Measurements from ENCODE around the gene CX3CR1. TPM values are rescaled to one million over a fixed set of nuclear protein-coding genes. Genes with fewer than 3 reads are reported as not detected.
"Not testable (repeated sequence)": the region's sequence is repeated elsewhere in the genome, so short reads cannot be mapped to it uniquely, and the experiment has no call there.

Gene CX3CR1
- total RNA-seq, 1 experiment from 2014 or later, result not detected

DNA sequence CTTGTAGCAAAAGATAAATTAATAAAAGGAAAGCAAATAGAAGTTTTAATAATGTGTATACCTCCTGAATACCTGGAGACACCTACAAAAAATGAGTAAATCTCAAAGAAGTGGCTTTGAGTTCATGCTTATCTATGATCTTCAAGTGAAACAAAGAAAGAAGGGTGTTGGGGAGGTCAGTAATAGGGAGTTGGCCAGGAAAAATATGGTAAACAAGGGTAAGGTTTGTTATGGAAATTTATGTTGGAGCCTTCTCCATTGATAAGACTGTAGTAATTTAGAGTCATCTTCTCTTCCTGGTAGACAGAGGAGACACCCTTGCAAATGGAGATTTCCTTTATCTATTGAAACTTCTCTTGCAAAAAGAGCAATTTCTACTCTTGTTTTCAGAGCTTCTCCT lies 43.1 kb upstream of the CX3CR1 start:
- intact Hi-C loops (cut with micrococcal nuclease; ENCODE audit: unreplicated experiment) (no loop called here), in situ Hi-C loops (cut with HindIII; ENCODE audit: low pct_unique_long_range_greater_than_20kb, low sequenced_read_pairs) (no loop called here)
- no peak overlapping the region for H3K4me3 ChIP-seq (ENCODE audit: low read depth in 2 of 2, low read length in 2 of 2)
- ChIA-PET CTCF (no interaction called here), POLR2A (no interaction called here)
- TF ChIP-seq SIN3A (IDR thresholded peaks at IDR 0.05; ENCODE audit: borderline replicate concordance, insufficient read depth, low read depth, low read length) (no peak), POLR2AphosphoS5 (IDR thresholded peaks at IDR 0.05; ENCODE audit: low read depth, low read length) (no peak), TCF7L2 (IDR thresholded peaks at IDR 0.05; ENCODE audit: low read depth, low read length) (no peak)
- TF ChIP-seq, protein P1, sequence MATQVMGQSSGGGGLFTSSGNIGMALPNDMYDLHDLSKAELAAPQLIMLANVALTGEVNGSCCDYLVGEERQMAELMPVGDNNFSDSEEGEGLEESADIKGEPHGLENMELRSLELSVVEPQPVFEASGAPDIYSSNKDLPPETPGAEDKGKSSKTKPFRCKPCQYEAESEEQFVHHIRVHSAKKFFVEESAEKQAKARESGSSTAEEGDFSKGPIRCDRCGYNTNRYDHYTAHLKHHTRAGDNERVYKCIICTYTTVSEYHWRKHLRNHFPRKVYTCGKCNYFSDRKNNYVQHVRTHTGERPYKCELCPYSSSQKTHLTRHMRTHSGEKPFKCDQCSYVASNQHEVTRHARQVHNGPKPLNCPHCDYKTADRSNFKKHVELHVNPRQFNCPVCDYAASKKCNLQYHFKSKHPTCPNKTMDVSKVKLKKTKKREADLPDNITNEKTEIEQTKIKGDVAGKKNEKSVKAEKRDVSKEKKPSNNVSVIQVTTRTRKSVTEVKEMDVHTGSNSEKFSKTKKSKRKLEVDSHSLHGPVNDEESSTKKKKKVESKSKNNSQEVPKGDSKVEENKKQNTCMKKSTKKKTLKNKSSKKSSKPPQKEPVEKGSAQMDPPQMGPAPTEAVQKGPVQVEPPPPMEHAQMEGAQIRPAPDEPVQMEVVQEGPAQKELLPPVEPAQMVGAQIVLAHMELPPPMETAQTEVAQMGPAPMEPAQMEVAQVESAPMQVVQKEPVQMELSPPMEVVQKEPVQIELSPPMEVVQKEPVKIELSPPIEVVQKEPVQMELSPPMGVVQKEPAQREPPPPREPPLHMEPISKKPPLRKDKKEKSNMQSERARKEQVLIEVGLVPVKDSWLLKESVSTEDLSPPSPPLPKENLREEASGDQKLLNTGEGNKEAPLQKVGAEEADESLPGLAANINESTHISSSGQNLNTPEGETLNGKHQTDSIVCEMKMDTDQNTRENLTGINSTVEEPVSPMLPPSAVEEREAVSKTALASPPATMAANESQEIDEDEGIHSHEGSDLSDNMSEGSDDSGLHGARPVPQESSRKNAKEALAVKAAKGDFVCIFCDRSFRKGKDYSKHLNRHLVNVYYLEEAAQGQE (IDR thresholded peaks at IDR 0.05; ENCODE audit: insufficient read depth in 1 of 2, low read depth in 2 of 2, low read length in 1 of 2), result no peak
- TF ChIP-seq, protein P2, sequence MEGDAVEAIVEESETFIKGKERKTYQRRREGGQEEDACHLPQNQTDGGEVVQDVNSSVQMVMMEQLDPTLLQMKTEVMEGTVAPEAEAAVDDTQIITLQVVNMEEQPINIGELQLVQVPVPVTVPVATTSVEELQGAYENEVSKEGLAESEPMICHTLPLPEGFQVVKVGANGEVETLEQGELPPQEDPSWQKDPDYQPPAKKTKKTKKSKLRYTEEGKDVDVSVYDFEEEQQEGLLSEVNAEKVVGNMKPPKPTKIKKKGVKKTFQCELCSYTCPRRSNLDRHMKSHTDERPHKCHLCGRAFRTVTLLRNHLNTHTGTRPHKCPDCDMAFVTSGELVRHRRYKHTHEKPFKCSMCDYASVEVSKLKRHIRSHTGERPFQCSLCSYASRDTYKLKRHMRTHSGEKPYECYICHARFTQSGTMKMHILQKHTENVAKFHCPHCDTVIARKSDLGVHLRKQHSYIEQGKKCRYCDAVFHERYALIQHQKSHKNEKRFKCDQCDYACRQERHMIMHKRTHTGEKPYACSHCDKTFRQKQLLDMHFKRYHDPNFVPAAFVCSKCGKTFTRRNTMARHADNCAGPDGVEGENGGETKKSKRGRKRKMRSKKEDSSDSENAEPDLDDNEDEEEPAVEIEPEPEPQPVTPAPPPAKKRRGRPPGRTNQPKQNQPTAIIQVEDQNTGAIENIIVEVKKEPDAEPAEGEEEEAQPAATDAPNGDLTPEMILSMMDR (IDR thresholded peaks at IDR 0.05), result no peak
- no peak for ATAC-seq
- no peaks in the 10 kb centered on the region for H3K36me3 ChIP-seq (ENCODE audit: control insufficient read depth, insufficient read depth, low read length)
- no peaks in the 10 kb centered on the region for H3K4me1 ChIP-seq (ENCODE audit: control insufficient read depth, insufficient read depth, low read length)
- no peaks in the 10 kb centered on the region for H3K27me3 ChIP-seq (ENCODE audit: control insufficient read depth, insufficient read depth, low read length)
- no peak overlapping the region for H3K27ac ChIP-seq (ENCODE audit: low read length)
- no peaks in the 10 kb centered on the region for H3K9me3 ChIP-seq (ENCODE audit: control insufficient read depth, insufficient read depth, low read depth, low read length)
- no peak for DNase-seq (ENCODE audit: low read depth, low spot score)
- no TSS peak for BruUV-seq (replicated peaks)

DNA sequence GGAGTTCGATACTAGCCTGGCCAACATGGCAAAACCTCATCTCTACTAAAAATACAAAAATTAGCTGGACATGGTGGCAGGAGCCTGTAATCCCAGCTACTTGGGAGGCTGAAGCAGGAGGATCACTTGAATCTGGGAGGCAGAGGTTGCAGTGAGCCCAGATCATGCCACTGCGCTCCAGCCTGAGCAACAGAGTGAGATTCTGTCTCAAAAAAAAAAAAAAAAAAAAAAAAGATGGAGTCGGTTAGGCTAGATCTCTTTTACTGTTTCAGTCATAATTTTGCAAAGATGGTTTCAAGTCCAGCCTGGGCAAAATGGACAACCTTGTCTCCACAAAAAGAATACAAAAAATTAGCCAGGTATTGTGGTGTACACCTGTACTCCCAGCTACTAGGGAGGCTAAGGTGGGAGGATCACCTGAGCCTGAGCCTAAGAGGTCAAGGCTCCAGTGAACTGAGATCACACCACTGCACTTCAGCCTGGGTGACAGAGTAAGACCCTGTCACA lies 42.4 kb upstream of the CX3CR1 start:
- POLR2A ChIA-PET, CTCF ChIA-PET: not testable (repeated sequence)

DNA sequence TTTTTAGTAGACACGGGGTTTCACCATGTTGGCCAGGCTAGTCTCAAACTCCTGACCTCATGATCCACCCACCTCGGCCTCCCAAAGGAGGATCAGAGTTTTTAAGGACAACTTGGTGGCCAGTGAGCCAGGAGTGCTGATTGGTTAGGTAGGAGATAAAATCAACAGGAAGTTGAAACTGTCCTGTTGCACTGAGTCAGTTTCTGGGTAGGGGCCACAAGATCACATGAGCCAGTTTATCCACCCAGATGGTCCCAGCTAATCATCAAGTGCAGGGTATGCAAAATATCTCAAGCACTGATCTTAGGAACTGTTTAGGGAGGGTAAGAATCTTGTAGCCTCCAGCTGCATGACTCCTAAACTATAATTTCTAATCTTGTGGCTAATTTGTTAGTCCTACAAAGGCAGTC lies 41.7 kb upstream of the CX3CR1 start:
- H3K27ac ChIP-seq (ENCODE audit: low read length); DNase-seq (ENCODE audit: low read depth, low spot score); ATAC-seq; in situ Hi-C loops (cut with HindIII; ENCODE audit: low pct_unique_long_range_greater_than_20kb, low sequenced_read_pairs); intact Hi-C loops (cut with micrococcal nuclease; ENCODE audit: unreplicated experiment); H3K9me3 ChIP-seq (ENCODE audit: control insufficient read depth, insufficient read depth, low read depth, low read length); H3K4me1 ChIP-seq (ENCODE audit: control insufficient read depth, insufficient read depth, low read length); H3K4me3 ChIP-seq (ENCODE audit: low read depth in 2 of 2, low read length in 2 of 2); POLR2A ChIA-PET; BruUV-seq (replicated peaks); H3K36me3 ChIP-seq (ENCODE audit: control insufficient read depth, insufficient read depth, low read length); H3K27me3 ChIP-seq (ENCODE audit: control insufficient read depth, insufficient read depth, low read length); CTCF ChIA-PET: not testable (repeated sequence)

More for the DNA sequence above, 42.4 kb upstream of the CX3CR1 start:
- H3K4me1 ChIP-seq (ENCODE audit: control insufficient read depth, insufficient read depth, low read length); ATAC-seq; H3K36me3 ChIP-seq (ENCODE audit: control insufficient read depth, insufficient read depth, low read length); H3K27ac ChIP-seq (ENCODE audit: low read length); H3K4me3 ChIP-seq (ENCODE audit: low read depth in 2 of 2, low read length in 2 of 2); intact Hi-C loops (cut with micrococcal nuclease; ENCODE audit: unreplicated experiment); DNase-seq (ENCODE audit: low read depth, low spot score); H3K27me3 ChIP-seq (ENCODE audit: control insufficient read depth, insufficient read depth, low read length); in situ Hi-C loops (cut with HindIII; ENCODE audit: low pct_unique_long_range_greater_than_20kb, low sequenced_read_pairs); H3K9me3 ChIP-seq (ENCODE audit: control insufficient read depth, insufficient read depth, low read depth, low read length); BruUV-seq (replicated peaks): not testable (repeated sequence)

Data from Panc1 (cell line).